H9 (cell line): Measurements from ENCODE around the gene ZNF124. TPM values are rescaled to one million over a fixed set of nuclear protein-coding genes. Genes with fewer than 3 reads are reported as not detected.
"Not testable (repeated sequence)": the region's sequence is repeated elsewhere in the genome, so short reads cannot be mapped to it uniquely, and the experiment has no call there.

Experiments
- DNase-seq: peaks from one replicate; pipeline ENCODE4 v3.0.0-alpha.2; 2017
- H2AFZ ChIP-seq: one replicate; pipeline ENCODE4 v1.6.1; 2013; ENCODE audit warnings: mild to moderate bottlenecking, low read length, control low read depth, moderate library complexity
- H2AK5ac ChIP-seq: 2 replicates; pipeline ENCODE4 v1.6.1; 2013; ENCODE audit warnings: low read length, control low read depth, mixed read lengths; ENCODE audit not compliant: insufficient read length
- H2BK120ac ChIP-seq: one replicate; pipeline ENCODE4 v1.6.1; 2013; ENCODE audit warnings: low read depth, mild to moderate bottlenecking, low read length, control low read depth, inconsistent platforms; ENCODE audit not compliant: poor library complexity, severe bottlenecking
- H2BK12ac ChIP-seq: 2 replicates; pipeline ENCODE4 v1.6.1; 2013; ENCODE audit warnings: low read length, control low read depth, mixed read lengths, low read depth; ENCODE audit not compliant: insufficient read length
- H2BK15ac ChIP-seq: 2 replicates; pipeline ENCODE4 v1.6.1; 2013; ENCODE audit warnings: low read depth, low read length, control low read depth
- H2BK20ac ChIP-seq: one replicate; pipeline ENCODE4 v1.6.1; 2013; ENCODE audit warnings: low read depth, mild to moderate bottlenecking, low read length, control low read depth, inconsistent platforms; ENCODE audit not compliant: poor library complexity, severe bottlenecking
- H2BK5ac ChIP-seq: 2 replicates; pipeline ENCODE4 v1.6.1; 2013; ENCODE audit warnings: low read length, control low read depth, mixed read lengths; ENCODE audit not compliant: insufficient read length
- H3K14ac ChIP-seq: 2 replicates; pipeline ENCODE4 v1.6.1; 2013; ENCODE audit warnings: low read length, control low read depth; ENCODE audit not compliant: insufficient read depth
- H3K18ac ChIP-seq: 2 replicates; pipeline ENCODE4 v1.6.1; 2013; ENCODE audit warnings: low read depth, mild to moderate bottlenecking, mixed read lengths, low read length, control low read depth; ENCODE audit not compliant: insufficient read length
- H3K23ac ChIP-seq: 2 replicates; pipeline ENCODE4 v1.6.1; 2013; ENCODE audit warnings: low read length, control low read depth, mixed read lengths, low read depth; ENCODE audit not compliant: insufficient read length
- H3K23me2 ChIP-seq: 2 replicates; pipeline ENCODE4 v1.6.1; 2013; ENCODE audit warnings: low read depth, mild to moderate bottlenecking, mixed read lengths, low read length, control low read depth; ENCODE audit not compliant: insufficient read length, poor library complexity, severe bottlenecking
- H3K27ac ChIP-seq: 2 replicates; pipeline ENCODE4 v1.5.1; 2013; ENCODE audit warnings: low read length, control low read depth, mixed read lengths, low read depth; ENCODE audit not compliant: insufficient read length
- H3K27me3 ChIP-seq: 2 replicates; pipeline ENCODE4 v1.6.1; 2013; ENCODE audit warnings: low read length, control low read depth, inconsistent platforms; ENCODE audit not compliant: insufficient read depth
- H3K4ac ChIP-seq: 2 replicates; pipeline ENCODE4 v1.6.1; 2013; ENCODE audit warnings: low read depth, mild to moderate bottlenecking, control low read depth, inconsistent platforms, low read length, moderate library complexity
- H3K4me1 ChIP-seq: 2 replicates; pipeline ENCODE4 v1.6.1; 2013; ENCODE audit warnings: low read length, control low read depth, inconsistent platforms; ENCODE audit not compliant: insufficient read depth
- H3K4me2 ChIP-seq: 2 replicates; pipeline ENCODE4 v1.6.1; 2013; ENCODE audit warnings: low read length, control low read depth, mixed read lengths; ENCODE audit not compliant: insufficient read length, insufficient read depth
- H3K56ac ChIP-seq: 2 replicates; pipeline ENCODE4 v1.6.1; 2013; ENCODE audit warnings: low read depth, mild to moderate bottlenecking, mixed read lengths, low read length, control low read depth; ENCODE audit not compliant: insufficient read length
- H3K79me1 ChIP-seq: 2 replicates; pipeline ENCODE4 v1.6.1; 2013; ENCODE audit warnings: low read depth, mild to moderate bottlenecking, moderate library complexity, low read length, control low read depth, inconsistent platforms; ENCODE audit not compliant: insufficient read depth, poor library complexity, severe bottlenecking
- H3K79me2 ChIP-seq: 2 replicates; pipeline ENCODE4 v1.6.1; 2013; ENCODE audit warnings: low read length, control low read depth, inconsistent platforms; ENCODE audit not compliant: insufficient read depth
- H3K9ac ChIP-seq: 2 replicates; pipeline ENCODE4 v1.6.1; 2013; ENCODE audit warnings: low read length, control low read depth, mixed read lengths; ENCODE audit not compliant: insufficient read length; ENCODE audit errors: extremely low read depth
- H3K9me3 ChIP-seq: one replicate; pipeline ENCODE4 v1.6.1; 2013; ENCODE audit warnings: low read depth, low read length, inconsistent platforms; ENCODE audit not compliant: control insufficient read depth
- H3T11ph ChIP-seq: one replicate; pipeline ENCODE4 v1.6.1; 2013; ENCODE audit warnings: mild to moderate bottlenecking, low read length, control low read depth, inconsistent platforms
- H4K20me1 ChIP-seq: one replicate; pipeline ENCODE4 v1.6.1; 2013; ENCODE audit not compliant: control insufficient read depth, insufficient read length, insufficient read depth
- H4K5ac ChIP-seq: 2 replicates; pipeline ENCODE4 v1.6.1; 2013; ENCODE audit warnings: low read depth, mild to moderate bottlenecking, mixed read lengths, low read length, control low read depth; ENCODE audit not compliant: insufficient read length
- H4K8ac ChIP-seq: replicated peaks from 2 replicates; pipeline ENCODE4 v1.6.1; 2013; ENCODE audit warnings: low read length, control low read depth, mixed read lengths, low read depth; ENCODE audit not compliant: insufficient read length
- H4K91ac ChIP-seq: 2 replicates; pipeline ENCODE4 v1.6.1; 2013; ENCODE audit warnings: low read depth, mild to moderate bottlenecking, moderate library complexity, mixed read lengths, low read length, control low read depth; ENCODE audit not compliant: insufficient read length
- H3K27ac Mint-ChIP-seq, 3 experiments: 2 replicates in 2 of 3; 3 replicates in 1 of 3; pipeline ENCODE4 v1.8.0; 2020 to 2021; ENCODE audit warnings: mixed read lengths in 3 of 3, mild to moderate bottlenecking in 1 of 3, moderate library complexity in 1 of 3
- H3K27me3 Mint-ChIP-seq: 2 replicates; pipeline ENCODE4 v1.8.0; 2021; ENCODE audit warnings: low read depth, mild to moderate bottlenecking, moderate library complexity, mixed read lengths
- H3K36me3 Mint-ChIP-seq, 3 experiments: 2 replicates in 2 of 3; 3 replicates in 1 of 3; pipeline ENCODE4 v1.8.0; 2020 to 2021; ENCODE audit warnings: low read depth in 3 of 3, mixed read lengths in 3 of 3; ENCODE audit not compliant: insufficient read depth in 1 of 3
- H3K4me1 Mint-ChIP-seq, 2 experiments: 2 replicates each; pipeline ENCODE4 v1.8.0; 2020; ENCODE audit warnings: mixed read lengths in 2 of 2
- H3K4me3 Mint-ChIP-seq, 2 experiments: 2 replicates in 1 of 2; 3 replicates in 1 of 2; pipeline ENCODE4 v1.8.0; 2020 to 2021; ENCODE audit warnings: mild to moderate bottlenecking in 2 of 2, mixed read lengths in 2 of 2, moderate library complexity in 1 of 2
- H3K9me3 Mint-ChIP-seq, 2 experiments: 2 replicates in 1 of 2; 3 replicates in 1 of 2; pipeline ENCODE4 v1.8.0; 2020; ENCODE audit warnings: mild to moderate bottlenecking in 2 of 2, mixed read lengths in 2 of 2, moderate library complexity in 1 of 2
- WGBS: extraction: QIAGEN DNeasy Blood & Tissue Kit; methylation state at CpG from one replicate; pipeline ENCODE4 v1.1.7; 2013; ENCODE audit warnings: missing lambda C conversion rate, low lambda C conversion rate, mixed read lengths; ENCODE audit not compliant: insufficient read length; ENCODE audit errors: extremely low coverage; 5-methylcytosine and 5-hydroxymethylcytosine counted together
- total RNA-seq: library from RNA; stranded (reverse); gene quantifications from 2 replicates; pipeline ENCODE4 v1.2.1, GENCODE V29; 2021
- TF ChIP-seq, protein P1 (sequence below): fragments of 200-600 bp; sonication (generic); conservative IDR thresholded peaks from 3 replicates; pipeline ENCODE4 v1.8.0; 2021; ENCODE audit warnings: antibody characterized with exemption, mild to moderate bottlenecking

Gene ZNF124
- total RNA-seq, 1 experiment from 2014 or later: 50.6 TPM

DNA sequence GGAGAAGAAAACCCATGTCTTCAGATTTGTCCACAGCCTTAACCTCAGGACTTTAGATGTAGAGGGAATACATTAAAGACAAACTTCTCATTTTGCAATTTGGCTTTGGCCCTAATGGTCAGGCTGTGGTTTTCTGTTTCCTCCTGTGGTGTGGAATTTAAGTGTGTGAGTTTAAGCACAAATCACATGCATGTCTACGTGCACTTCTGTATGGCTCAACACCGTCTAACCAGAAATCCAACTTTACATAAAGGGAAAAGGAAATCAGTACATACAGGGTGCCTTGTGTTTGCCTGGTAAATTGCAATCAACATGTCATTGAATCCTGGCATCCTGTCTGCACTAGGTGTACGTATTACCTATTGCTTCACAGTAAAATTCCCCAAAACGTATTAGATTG, 1.2 kb upstream of the ZNF124 start:
- Histone ChIP-seq H3K14ac (no peak overlapping the region), H2AK5ac (no peak overlapping the region), H3K27ac (no peak overlapping the region), H3K9me3 (no peaks in the 10 kb centered on the region), H2AFZ (no peak overlapping the region), H3K9ac (no peak overlapping the region), H2BK15ac (no peak overlapping the region), H3K79me2 (peaks cover 14% of the 10 kb centered on the region; the same call in 1 of the 2 replicates), H2BK20ac (no peak overlapping the region), H3K4me2 (no peak overlapping the region), H2BK120ac (no peak overlapping the region), H3K79me1 (no peaks in the 10 kb centered on the region), H3K23ac (no peak overlapping the region), H3K4ac (no peak overlapping the region), H2BK5ac (no peak overlapping the region), H4K20me1 (no peaks in the 10 kb centered on the region), H4K8ac (no peak overlapping the region), H3K56ac (no peak overlapping the region), H3K4me1 (no peaks in the 10 kb centered on the region), H3K18ac (no peak overlapping the region), H3K23me2 (no peaks in the 10 kb centered on the region), H4K91ac (no peak overlapping the region), H3K27me3 (no peaks in the 10 kb centered on the region), H3T11ph (no peak overlapping the region), H2BK12ac (no peak overlapping the region), H4K5ac (no peak overlapping the region)
- TF ChIP-seq, protein P1, sequence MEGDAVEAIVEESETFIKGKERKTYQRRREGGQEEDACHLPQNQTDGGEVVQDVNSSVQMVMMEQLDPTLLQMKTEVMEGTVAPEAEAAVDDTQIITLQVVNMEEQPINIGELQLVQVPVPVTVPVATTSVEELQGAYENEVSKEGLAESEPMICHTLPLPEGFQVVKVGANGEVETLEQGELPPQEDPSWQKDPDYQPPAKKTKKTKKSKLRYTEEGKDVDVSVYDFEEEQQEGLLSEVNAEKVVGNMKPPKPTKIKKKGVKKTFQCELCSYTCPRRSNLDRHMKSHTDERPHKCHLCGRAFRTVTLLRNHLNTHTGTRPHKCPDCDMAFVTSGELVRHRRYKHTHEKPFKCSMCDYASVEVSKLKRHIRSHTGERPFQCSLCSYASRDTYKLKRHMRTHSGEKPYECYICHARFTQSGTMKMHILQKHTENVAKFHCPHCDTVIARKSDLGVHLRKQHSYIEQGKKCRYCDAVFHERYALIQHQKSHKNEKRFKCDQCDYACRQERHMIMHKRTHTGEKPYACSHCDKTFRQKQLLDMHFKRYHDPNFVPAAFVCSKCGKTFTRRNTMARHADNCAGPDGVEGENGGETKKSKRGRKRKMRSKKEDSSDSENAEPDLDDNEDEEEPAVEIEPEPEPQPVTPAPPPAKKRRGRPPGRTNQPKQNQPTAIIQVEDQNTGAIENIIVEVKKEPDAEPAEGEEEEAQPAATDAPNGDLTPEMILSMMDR: no peak
- H3K9me3 Mint-ChIP-seq: peaks cover 0 to 14% of the 10 kb centered on the region in 2 experiments; a peak in 4 of 5 replicates
- no peak overlapping the region for H3K4me3 Mint-ChIP-seq
- H3K36me3 Mint-ChIP-seq: peaks cover 10 to 19% (median 12%) of the 10 kb centered on the region in 3 experiments; a peak in 6 of 7 replicates
- WGBS: no CpG with 5 or more reads among the region's 4 CpGs
- no peak for DNase-seq
- H3K27me3 Mint-ChIP-seq: peaks cover 4% of the 10 kb centered on the region; the same call in 1 of the 2 replicates
- peaks cover 6 to 7% of the 10 kb centered on the region in 2 experiments for H3K4me1 Mint-ChIP-seq
- H3K27ac Mint-ChIP-seq: no peak overlapping the region

DNA sequence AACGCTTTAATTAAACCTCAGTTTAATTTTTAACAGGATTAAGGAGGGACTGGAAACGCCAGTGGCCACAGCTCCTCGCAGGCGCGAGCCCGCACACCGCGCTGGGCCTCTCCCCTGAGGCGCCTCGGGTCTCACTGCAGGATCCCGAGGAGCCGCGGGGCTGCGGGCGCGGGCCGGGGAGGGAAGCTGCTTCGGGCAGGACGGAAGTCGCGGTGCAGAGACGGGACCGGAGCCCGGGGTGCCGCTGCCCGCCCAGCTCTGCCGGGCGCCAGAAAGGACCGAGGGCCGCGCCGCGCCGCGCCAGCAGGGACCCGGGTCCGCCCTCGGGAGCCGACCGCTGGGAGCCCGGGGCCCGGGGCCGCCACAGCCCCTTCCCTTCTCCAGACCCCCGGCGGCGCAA, 377 bp downstream of the ZNF124 start:
- not testable (repeated sequence) for H3K27ac ChIP-seq, H4K20me1 ChIP-seq, H4K5ac ChIP-seq, H2BK5ac ChIP-seq, H3K18ac ChIP-seq, H2BK20ac ChIP-seq, H3K27me3 Mint-ChIP-seq, H2BK12ac ChIP-seq, H4K91ac ChIP-seq, H2BK15ac ChIP-seq, H2BK120ac ChIP-seq, H3K23me2 ChIP-seq, H3K4me2 ChIP-seq, H3K9ac ChIP-seq, H3K23ac ChIP-seq, DNase-seq, H3K4me3 Mint-ChIP-seq, H3K79me1 ChIP-seq, H3K9me3 ChIP-seq, H2AK5ac ChIP-seq, H3K4me1 ChIP-seq, H4K8ac ChIP-seq, H3T11ph ChIP-seq, H3K14ac ChIP-seq, H2AFZ ChIP-seq, H3K56ac ChIP-seq, H3K4ac ChIP-seq, H3K27ac Mint-ChIP-seq, H3K27me3 ChIP-seq
- WGBS: no CpG with 5 or more reads among the region's 46 CpGs
- Mint-ChIP-seq H3K36me3 (peaks cover 15 to 35% (median 27%) of the 10 kb centered on the region in 3 experiments; a peak in 6 of 7 replicates), H3K4me1 (peaks cover 19% of the 10 kb centered on the region in 2 experiments), H3K9me3 (peaks cover 0 to 30% of the 10 kb centered on the region in 2 experiments; a peak in 4 of 5 replicates)
- peaks cover 26% of the 10 kb centered on the region; the same call in 1 of the 2 replicates for H3K79me2 ChIP-seq
